EH (cell line): ENCODE measurements around the gene CSNK1G3.
"Not testable (repeated sequence)": the region's sequence is repeated elsewhere in the genome, so short reads cannot be mapped to it uniquely, and the experiment has no call there.

ENCODE experiments used
- DNase-seq: peaks from one replicate; pipeline ENCODE4 v3.0.0-alpha.2; 2015; ENCODE audit warnings: low read depth

CSNK1G3 gene

DNA sequence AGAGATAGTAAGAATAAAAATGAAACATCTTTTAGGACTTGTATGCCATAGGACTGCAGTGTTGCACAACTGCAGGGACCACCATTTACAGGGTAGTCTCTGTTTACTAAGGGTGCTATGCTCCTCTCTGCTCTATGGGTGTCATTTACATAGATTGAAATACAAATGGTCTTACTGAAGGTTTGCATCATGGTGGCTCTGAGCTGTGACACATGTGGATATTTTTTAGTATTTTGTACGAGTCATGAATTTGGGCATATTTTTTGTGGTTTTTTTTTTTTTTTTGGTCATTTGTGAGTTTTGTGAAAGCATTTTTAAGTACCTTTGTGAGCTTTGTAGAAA is 47.4 kb downstream of the CSNK1G3 start:
- DNase-seq = peak; percentile 19

DNA sequence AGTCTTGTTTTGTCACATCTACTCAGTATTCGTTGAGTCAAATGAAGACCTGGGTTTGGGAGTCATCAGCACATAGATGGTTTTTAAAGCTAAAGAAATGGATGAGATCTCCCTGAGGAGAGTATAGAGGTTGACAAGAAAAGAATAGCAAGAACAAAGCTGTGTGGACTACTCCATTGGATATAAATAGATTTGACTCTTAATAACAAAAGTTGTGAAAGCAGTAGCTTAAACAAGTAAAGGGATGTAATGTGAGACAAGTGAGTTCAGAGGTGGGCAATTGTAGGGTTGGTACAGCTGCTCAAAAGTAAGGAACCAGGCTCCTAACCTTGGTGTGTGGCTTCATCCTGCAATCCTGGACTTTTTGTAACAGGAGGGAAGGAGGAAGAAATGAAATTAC is 49.3 kb downstream of the CSNK1G3 start:
- no peak for DNase-seq

GRCh38 chr5:123571927-123572326 is 60.0 kb downstream of the CSNK1G3 start:
- no peak for DNase-seq

- no peak for DNase-seq
These were observed 66.4 kb downstream of the CSNK1G3 start for GRCh38 chr5:123578390-123578789.

GRCh38 chr5:123579410-123579809 is 67.4 kb downstream of the CSNK1G3 start:
- no peak for DNase-seq

DNA sequence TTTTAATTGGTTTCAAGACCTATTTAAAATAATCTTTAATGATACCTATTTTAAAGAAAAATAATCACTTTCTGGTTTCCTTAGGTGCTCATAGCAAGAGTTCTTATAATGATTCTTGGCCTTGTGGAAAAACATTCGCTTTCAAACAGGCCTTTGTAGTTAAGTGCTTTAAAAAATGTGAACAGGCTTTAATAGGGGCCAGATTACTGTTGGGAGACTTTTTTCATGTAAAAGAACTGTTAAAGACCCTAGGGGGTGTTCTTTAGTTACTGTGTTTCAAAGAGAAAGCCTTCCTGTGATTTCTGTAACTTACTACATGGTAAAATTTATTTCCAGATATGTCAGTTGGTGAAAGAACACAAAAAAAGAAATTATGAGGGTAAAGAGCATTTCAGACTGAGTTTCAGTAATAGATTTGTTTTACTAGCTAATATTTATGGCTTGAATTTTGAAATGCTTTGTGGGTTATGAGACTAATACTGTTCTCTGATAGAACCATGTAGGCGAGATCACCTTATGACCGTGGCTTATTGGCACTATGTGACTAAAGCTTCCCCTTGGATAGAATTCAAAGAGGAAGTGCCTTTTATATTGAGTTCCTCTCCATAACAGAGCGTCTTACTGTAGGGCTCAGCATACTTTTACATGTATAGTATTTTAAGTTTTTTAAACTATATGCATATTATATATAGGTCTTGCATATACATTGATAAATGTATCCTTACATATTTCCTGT is 70.7 kb downstream of the CSNK1G3 start:
- peak; percentile 9 for DNase-seq

- DNase-seq = no peak
These were observed 73.9 kb downstream of the CSNK1G3 start for GRCh38 chr5:123585871-123586270.

DNA sequence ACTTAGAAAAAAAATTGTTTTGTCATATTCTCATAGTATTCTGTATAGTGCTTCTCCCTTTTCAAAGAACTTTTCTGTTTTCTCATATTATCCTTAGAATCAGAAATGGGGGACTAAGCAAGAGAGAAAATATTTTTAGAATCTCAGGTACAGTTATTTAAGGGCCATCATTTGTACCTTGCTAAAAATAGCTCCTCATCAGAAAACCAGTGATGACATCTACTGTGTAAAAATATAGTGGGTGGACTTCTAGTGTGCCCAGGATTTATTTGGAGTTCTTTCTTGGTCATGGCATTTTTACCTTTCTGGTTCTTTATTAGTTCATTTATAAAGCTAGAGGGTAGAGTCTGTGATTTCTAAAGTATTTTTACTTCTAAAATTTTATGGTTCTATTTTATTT is 82.5 kb downstream of the CSNK1G3 start:
- no peak for DNase-seq

DNA sequence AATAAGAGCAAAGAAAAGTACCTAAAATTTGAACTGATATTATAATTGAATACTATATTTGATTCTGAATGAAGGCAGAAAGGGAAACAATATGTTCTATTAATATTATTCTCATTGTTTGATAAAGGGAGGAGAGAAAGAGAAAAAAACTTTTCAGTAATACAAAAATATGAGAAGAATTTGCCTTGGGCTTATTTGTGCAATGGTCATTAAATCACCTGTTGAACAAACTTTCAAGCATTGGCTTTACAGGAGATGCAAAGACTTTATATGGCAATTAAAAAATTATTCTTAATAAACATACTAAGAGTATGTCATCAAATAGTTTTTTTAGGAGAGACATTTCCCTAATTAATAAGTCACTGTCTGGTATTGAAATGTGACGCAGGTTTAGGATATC is 85.0 kb downstream of the CSNK1G3 start:
- no peak for DNase-seq

DNA sequence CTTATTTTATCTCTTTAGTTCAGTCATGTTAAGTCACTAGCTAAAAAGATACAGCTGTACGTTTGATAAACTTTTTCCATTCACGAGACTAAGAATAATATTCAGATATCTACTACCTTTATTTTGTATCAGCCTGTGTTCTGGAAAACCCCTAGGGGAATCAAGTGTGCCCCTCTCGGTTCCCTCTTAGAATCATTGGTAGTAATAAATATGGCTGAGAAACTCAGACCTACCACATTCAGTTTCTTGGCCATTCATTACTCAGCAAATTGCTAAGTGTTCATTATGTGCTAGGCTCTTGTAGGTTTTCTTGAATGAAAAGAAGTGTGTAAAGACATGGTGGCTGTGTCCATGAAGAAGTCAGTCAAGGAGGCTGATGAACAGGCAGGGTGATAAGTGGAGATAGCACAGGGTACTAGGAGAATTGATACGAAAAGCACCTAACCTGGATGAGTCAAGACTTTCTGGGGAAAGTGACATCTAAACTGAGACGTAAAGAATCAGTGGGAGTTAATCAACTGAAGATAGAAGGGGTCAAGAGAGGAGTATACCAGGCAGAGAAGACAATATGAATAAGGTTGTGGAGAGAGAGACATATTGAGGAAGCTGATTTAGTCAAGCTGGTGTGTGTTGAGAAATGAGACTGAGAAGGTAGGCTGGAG is 86.2 kb downstream of the CSNK1G3 start:
- DNase-seq = no peak

DNA sequence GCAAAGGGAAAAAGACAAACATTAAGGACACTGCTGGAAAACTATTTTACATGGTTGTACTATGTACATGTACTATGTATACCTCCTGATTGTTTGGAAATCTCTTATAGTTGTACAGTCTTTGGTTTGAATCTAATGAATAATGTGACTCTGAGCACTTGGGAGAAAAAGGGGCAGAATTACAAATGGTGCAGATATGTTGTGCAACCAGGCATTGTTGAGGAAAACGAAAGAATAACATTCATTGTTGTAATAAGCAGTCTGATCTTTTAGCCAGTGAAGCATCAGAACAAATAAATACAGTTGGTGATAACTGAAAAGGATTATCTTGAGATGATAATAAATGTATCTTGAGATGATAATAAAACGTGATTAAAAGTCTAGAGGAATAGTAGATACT is 87.2 kb downstream of the CSNK1G3 start:
- DNase-seq = no peak

DNA sequence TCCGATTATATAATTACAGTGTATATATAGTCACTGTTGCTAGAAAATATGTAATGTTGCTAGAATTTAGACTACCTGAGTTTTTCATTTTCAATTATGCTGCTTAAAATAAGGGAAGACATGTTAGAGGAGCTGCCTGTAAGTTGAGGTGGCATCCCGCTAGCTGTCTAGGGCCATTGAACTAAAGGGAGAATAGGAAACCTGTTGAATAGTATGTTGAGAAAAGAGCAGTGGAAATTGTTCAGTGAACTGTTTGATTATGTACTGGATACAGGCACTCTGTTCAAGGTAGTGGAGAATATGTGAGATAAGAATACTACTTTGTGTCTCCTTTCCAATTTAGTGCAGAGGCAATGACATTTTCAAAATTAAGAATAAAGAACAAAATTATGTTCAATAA is 89.6 kb downstream of the CSNK1G3 start:
- DNase-seq = no peak

- no peak for DNase-seq
These were observed 93.8 kb downstream of the CSNK1G3 start for GRCh38 chr5:123605822-123606221.

- peak; percentile 20 for DNase-seq
These were observed 98.2 kb downstream of the CSNK1G3 start for GRCh38 chr5:123610209-123610608.

- peak; percentile 67 for DNase-seq
These were observed 98.9 kb downstream of the CSNK1G3 start for GRCh38 chr5:123610665-123611405.

- DNase-seq = no peak
These were observed 99.4 kb downstream of the CSNK1G3 start for GRCh38 chr5:123611406-123611709.

- DNase-seq = no peak
These were observed 105.6 kb downstream of the CSNK1G3 start for GRCh38 chr5:123617561-123617960.

DNA sequence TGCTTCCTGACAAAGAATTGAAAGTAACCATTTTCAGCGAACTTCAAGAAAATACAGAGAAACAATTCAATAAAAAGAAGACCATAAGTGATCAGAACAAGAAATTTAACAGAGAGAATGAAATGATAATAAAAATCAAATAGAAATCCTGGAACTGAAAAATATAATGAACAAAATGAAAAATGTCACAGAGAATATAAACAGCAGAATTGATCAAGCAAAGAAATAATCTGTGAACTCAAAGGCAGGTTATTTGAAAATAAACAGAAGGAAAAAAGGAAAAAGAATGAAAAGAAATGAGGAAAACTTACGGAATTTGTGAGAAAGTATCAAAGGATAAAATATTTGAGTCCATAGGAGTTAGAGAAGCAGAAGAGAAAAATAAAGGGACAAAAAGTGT is 114.1 kb downstream of the CSNK1G3 start:
- no peak for DNase-seq

DNA sequence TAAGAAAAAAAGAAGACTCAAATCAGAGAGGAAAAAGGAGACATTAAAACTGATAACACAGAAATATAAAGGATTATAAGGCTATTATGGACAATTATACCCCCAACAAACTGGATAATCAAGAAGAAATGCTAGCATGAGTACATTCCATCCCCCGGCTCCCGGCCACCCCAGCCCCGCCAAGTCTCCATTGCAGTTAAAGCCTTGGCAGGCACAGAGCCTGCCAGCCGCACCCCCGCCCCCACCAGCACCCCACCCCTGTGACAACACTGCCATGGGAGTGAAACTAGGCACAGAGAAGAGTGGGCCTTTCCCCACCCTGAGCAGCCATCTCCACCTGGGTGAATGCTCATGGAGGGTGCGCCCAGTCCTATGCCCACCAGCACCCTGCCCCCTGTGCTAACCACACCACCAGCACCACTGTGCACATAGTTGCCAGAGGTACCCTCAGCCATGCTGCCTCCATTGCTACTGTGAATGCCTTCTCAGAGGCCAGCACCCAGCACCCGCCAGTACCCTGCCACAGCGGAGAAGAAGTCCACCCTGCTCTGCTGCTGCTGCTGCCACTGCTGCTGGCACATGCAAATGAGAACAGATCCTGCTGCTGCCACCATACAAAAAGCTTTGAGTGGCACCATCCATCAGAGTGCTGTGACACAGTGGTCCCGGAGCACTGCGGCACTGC is 117.0 kb downstream of the CSNK1G3 start:
- no peak for DNase-seq

- no peak for DNase-seq
These were observed 124.0 kb downstream of the CSNK1G3 start for GRCh38 chr5:123636006-123636405.

- not testable (repeated sequence) for DNase-seq
These were observed 125.1 kb downstream of the CSNK1G3 start for GRCh38 chr5:123637028-123637427.

DNA sequence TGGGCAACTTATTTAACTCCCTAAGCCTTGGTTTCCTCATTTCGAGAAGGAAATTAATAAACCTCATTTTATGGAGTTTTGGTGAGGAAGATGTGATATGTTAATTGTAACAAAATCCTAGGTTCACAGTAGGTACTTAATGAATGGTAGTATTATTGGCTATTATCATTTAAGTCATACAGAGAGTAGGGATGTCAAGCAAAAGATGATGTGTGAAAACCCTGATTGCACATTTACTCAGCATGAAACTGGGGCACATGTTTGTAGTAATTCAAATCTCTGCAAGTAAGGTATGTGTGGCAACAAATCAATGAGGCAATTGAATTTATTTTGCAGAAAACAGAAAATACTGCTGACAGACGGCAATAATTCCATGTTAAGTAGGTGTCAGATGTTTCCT is 127.3 kb downstream of the CSNK1G3 start:
- DNase-seq = no peak
